Neutrophil (primary cell): ENCODE data around the gene ELOB.

Experiments
- H3K27ac ChIP-seq: fragments of 200-600 bp; sonication (generic); 2 replicates; pipeline ENCODE4 v1.5.1; 2016; ENCODE audit warnings: mild to moderate bottlenecking, moderate library complexity
- H3K27me3 ChIP-seq: fragments of 200-600 bp; sonication (generic); 2 replicates; pipeline ENCODE4 v1.6.0; 2016; ENCODE audit warnings: mild to moderate bottlenecking
- H3K36me3 ChIP-seq: fragments of 200-600 bp; sonication (generic); 2 replicates; pipeline ENCODE4 v1.5.1; 2017
- H3K4me1 ChIP-seq, 2 experiments: fragments of 200-600 bp in 1 of 2; sonication (generic) in 1 of 2; 1 replicate in 1 of 2; 2 replicates in 1 of 2; pipeline versions ENCODE4 v1.5.1 to v1.6.1; 2013 to 2016; ENCODE audit warnings: low read depth in 1 of 2, low read length in 1 of 2, mild to moderate bottlenecking in 1 of 2, moderate library complexity in 1 of 2; ENCODE audit not compliant: control insufficient read depth in 1 of 2, insufficient read depth in 1 of 2
- H3K4me3 ChIP-seq, 2 experiments: fragments of 200-600 bp in 1 of 2; sonication (generic) in 1 of 2; 1 replicate in 1 of 2; 2 replicates in 1 of 2; pipeline ENCODE4 v1.5.1; 2013 to 2016; ENCODE audit warnings: low read depth in 1 of 2, low read length in 1 of 2, mild to moderate bottlenecking in 1 of 2, moderate library complexity in 1 of 2
- H3K9me3 ChIP-seq: fragments of 200-600 bp; sonication (generic); 2 replicates; pipeline ENCODE4 v1.5.1; 2016
- CTCF ChIP-seq: fragments of 200-600 bp; sonication (generic); IDR thresholded peaks from 2 replicates; pipeline ENCODE4 v1.5.1; 2016; ENCODE audit warnings: antibody characterized with exemption

ELOB gene

GRCh38 chr16:2749936-2750335, 27.1 kb downstream of the ELOB start:
- Histone ChIP-seq H3K4me3 (no peak overlapping the region), H3K27me3 (no peaks in the 10 kb centered on the region), H3K36me3 (no peaks in the 10 kb centered on the region), H3K4me1 (peaks cover 25 to 28% of the 10 kb centered on the region in 2 experiments), H3K27ac (no peak overlapping the region), H3K9me3 (no peaks in the 10 kb centered on the region)
- TF ChIP-seq CTCF: no peak

- peaks cover 20 to 23% of the 10 kb centered on the region in 2 experiments for H3K4me1 ChIP-seq
- TF ChIP-seq CTCF: no peak
Observed at GRCh38 chr16:2749476-2749875, 27.6 kb downstream of the ELOB start.

GRCh38 chr16:2748757-2749455, 28.2 kb downstream of the ELOB start:
- H3K4me3 ChIP-seq: no peak overlapping the region
- no peaks in the 10 kb centered on the region for H3K27me3 ChIP-seq
- H3K4me1 ChIP-seq: peaks cover 15 to 18% of the 10 kb centered on the region in 2 experiments
- no peak for TF ChIP-seq CTCF
- H3K27ac ChIP-seq: no peak overlapping the region
- H3K9me3 ChIP-seq: no peaks in the 10 kb centered on the region
- H3K36me3 ChIP-seq: no peaks in the 10 kb centered on the region

More at GRCh38 chr16:2749476-2749875, 27.6 kb downstream of the ELOB start:
- Histone ChIP-seq H3K27ac (no peak overlapping the region), H3K27me3 (no peaks in the 10 kb centered on the region), H3K9me3 (no peaks in the 10 kb centered on the region), H3K36me3 (no peaks in the 10 kb centered on the region), H3K4me3 (no peak overlapping the region)

- H3K27ac ChIP-seq: no peak overlapping the region
- H3K27me3 ChIP-seq: no peaks in the 10 kb centered on the region
- H3K4me3 ChIP-seq: no peak overlapping the region
- TF ChIP-seq CTCF: no peak
- H3K36me3 ChIP-seq: no peaks in the 10 kb centered on the region
- H3K9me3 ChIP-seq: no peaks in the 10 kb centered on the region
- no peaks in the 10 kb centered on the region for H3K4me1 ChIP-seq
Observed at GRCh38 chr16:2745961-2746360, 31.1 kb downstream of the ELOB start.

GRCh38 chr16:2745116-2745890, 31.8 kb downstream of the ELOB start:
- no peak for TF ChIP-seq CTCF
- Histone ChIP-seq H3K9me3 (no peaks in the 10 kb centered on the region), H3K4me1 (no peaks in the 10 kb centered on the region)

More at GRCh38 chr16:2745116-2745890, 31.8 kb downstream of the ELOB start:
- H3K27ac ChIP-seq: no peak overlapping the region
- no peaks in the 10 kb centered on the region for H3K27me3 ChIP-seq
- H3K36me3 ChIP-seq: no peaks in the 10 kb centered on the region
- H3K4me3 ChIP-seq: no peak overlapping the region
